HepG2 (cell line): Measurements from ENCODE around the gene MGARP. TPM values are rescaled to one million over a fixed set of nuclear protein-coding genes. Genes with fewer than 3 reads are reported as not detected.

Experiments
- ATAC-seq: fragments of 200-7000 bp; cut with Tn5 transposase; 3 replicates; pipeline ENCODE4 v1.9.1; 2020; ENCODE audit warnings: mild to moderate bottlenecking, moderate library complexity
- BruUV-seq: library from RNA; stranded (reverse); fragments of 400-500 nt; replicated peaks from 2 replicates; lab custom pipeline; 2021; lab: Mats Ljungman, UMichigan
- CTCF ChIA-PET: fragments of 300-600 bp; formaldehyde crosslinking; extraction: SDS; loops from one replicate; lab custom pipeline; 2021; ENCODE audit warnings: low total read pairs, inconsistent platforms, low intra/inter-chr PET ratio; lab: Yijun Ruan, JAX
- POLR2A ChIA-PET: fragments of 350-600 bp; sonication (Branson Sonifier 250); formaldehyde crosslinking; loops from one replicate; lab custom pipeline; 2020; ENCODE audit warnings: antibody characterized with exemption, inconsistent platforms; lab: Yijun Ruan, JAX
- DNase-seq: peaks from one replicate; pipeline ENCODE4 v3.0.0-alpha.2; 2015; ENCODE audit warnings: low spot score
- FAIRE-seq: peaks from 3 replicates; lab custom pipeline; 2011; peaks lifted over from hg19 to GRCh38; lab: Jason Lieb, UNC
- H2AFZ ChIP-seq: one replicate; pipeline ENCODE4 v1.6.1; 2011; ENCODE audit warnings: low read length, inconsistent platforms
- H3K27ac ChIP-seq: fragments of 300-600 bp; 3 replicates; pipeline ENCODE4 v1.8.0; 2011; ENCODE audit warnings: mixed run types, mild to moderate bottlenecking, mixed read lengths, low read length, inconsistent platforms; ENCODE audit not compliant: insufficient read depth; ENCODE audit errors: extremely low read length
- H3K27me3 ChIP-seq, 2 experiments: fragments of 200-600 bp in 1 of 2; 2 replicates in 1 of 2; 3 replicates in 1 of 2; pipeline versions ENCODE4 v1.6.0 to v1.8.0; 2011; ENCODE audit warnings: low read length in 2 of 2, mild to moderate bottlenecking in 2 of 2, moderate library complexity in 2 of 2, inconsistent platforms in 1 of 2; ENCODE audit not compliant: insufficient read depth in 2 of 2, control insufficient read depth in 1 of 2
- H3K36me3 ChIP-seq, 2 experiments: fragments of 200-600 bp in 1 of 2; replicated peaks in 1 of 2; 2 replicates in 1 of 2; 3 replicates in 1 of 2; pipeline versions ENCODE4 v1.5.1 to v1.8.0; 2011; ENCODE audit warnings: low read length in 2 of 2, inconsistent platforms in 1 of 2; ENCODE audit not compliant: insufficient read depth in 2 of 2, control insufficient read depth in 1 of 2
- H3K4me1 ChIP-seq: 2 replicates; pipeline ENCODE4 v1.5.1; 2012; ENCODE audit warnings: low read length, inconsistent platforms; ENCODE audit not compliant: insufficient read depth
- H3K4me2 ChIP-seq: 2 replicates; pipeline ENCODE4 v1.6.0; 2011; ENCODE audit warnings: low read depth, low read length, inconsistent platforms
- H3K4me3 ChIP-seq, 3 experiments: fragments of 200-600 bp in 1 of 3; sonication (generic), shearing (Covaris generic) in 1 of 3; replicated peaks in 1 of 3; 2 replicates each; pipeline ENCODE4 v1.5.1; 2011 to 2016; ENCODE audit warnings: low read length in 3 of 3, inconsistent platforms in 2 of 3, low read depth in 2 of 3, mild to moderate bottlenecking in 2 of 3, control low read depth in 1 of 3, mixed read lengths in 1 of 3; ENCODE audit not compliant: insufficient read depth in 1 of 3
- H3K79me2 ChIP-seq: one replicate; pipeline ENCODE4 v1.6.1; 2011; ENCODE audit warnings: low read length, inconsistent platforms; ENCODE audit not compliant: insufficient read depth
- H3K9ac ChIP-seq: 2 replicates; pipeline ENCODE4 v1.6.0; 2011; ENCODE audit warnings: mild to moderate bottlenecking, low read depth, low read length, inconsistent platforms; ENCODE audit not compliant: insufficient read depth
- H3K9me3 ChIP-seq: 2 replicates; pipeline ENCODE4 v1.5.1; 2012; ENCODE audit warnings: mild to moderate bottlenecking, low read length
- H4K20me1 ChIP-seq: 2 replicates; pipeline ENCODE4 v1.6.0; 2011; ENCODE audit warnings: inconsistent platforms, mild to moderate bottlenecking, low read length, moderate library complexity; ENCODE audit not compliant: insufficient read depth
- AFF4 ChIP-seq: sonication (generic); formaldehyde crosslinking; IDR thresholded peaks from 2 replicates; pipeline ENCODE4 v1.4.0; 2020; ENCODE audit warnings: missing genetic modification reagents
- ARID4A ChIP-seq: sonication (generic); formaldehyde crosslinking; IDR thresholded peaks from 2 replicates; pipeline ENCODE4 v1.5.0; 2020; ENCODE audit warnings: mild to moderate bottlenecking, missing genetic modification reagents, borderline replicate concordance
- EZH2 ChIP-seq: conservative IDR thresholded peaks from 2 replicates; pipeline ENCODE4 v1.6.1; 2012; ENCODE audit warnings: mild to moderate bottlenecking, low read depth, low read length, moderate library complexity
- KDM1A ChIP-seq: IDR thresholded peaks from 2 replicates; pipeline ENCODE4 v1.6.1; 2016; ENCODE audit warnings: missing compliant biosample characterization
- KDM6A ChIP-seq: IDR thresholded peaks from 2 replicates; pipeline ENCODE4 v1.6.1; 2016; ENCODE audit warnings: low read depth
- POGZ ChIP-seq: sonication (generic); formaldehyde crosslinking; IDR thresholded peaks from 2 replicates; pipeline ENCODE4 v1.4.0; 2020; ENCODE audit warnings: mild to moderate bottlenecking, missing genetic modification reagents
- RFX1 ChIP-seq: fragments of 450-650 bp; IDR thresholded peaks from 2 replicates; pipeline ENCODE4 v1.6.1; 2017
- SNAI1 ChIP-seq: sonication (generic); formaldehyde crosslinking; IDR thresholded peaks from 2 replicates; pipeline ENCODE4 v1.5.0; 2020; ENCODE audit warnings: mild to moderate bottlenecking, missing genetic modification reagents, borderline replicate concordance
- XBP1 ChIP-seq: sonication (generic); formaldehyde crosslinking; IDR thresholded peaks from 2 replicates; pipeline ENCODE4 v1.5.0; 2020; ENCODE audit warnings: missing genetic modification reagents
- ZBTB3 ChIP-seq: sonication (generic); formaldehyde crosslinking; IDR thresholded peaks from 2 replicates; pipeline ENCODE4 v1.4.0; 2020; ENCODE audit warnings: low read depth, mild to moderate bottlenecking, moderate library complexity, missing genetic modification reagents, borderline replicate concordance
- ZEB1 ChIP-seq: IDR thresholded peaks from 2 replicates; pipeline ENCODE4 v1.6.1; 2012; ENCODE audit warnings: mild to moderate bottlenecking, low read depth, inconsistent platforms; ENCODE audit not compliant: insufficient replicate concordance
- ZNF138 ChIP-seq: sonication (generic); formaldehyde crosslinking; IDR thresholded peaks from 2 replicates; pipeline ENCODE4 v1.5.0; 2020; ENCODE audit warnings: mild to moderate bottlenecking, low read depth, missing genetic modification reagents
- WGBS: methylation state at CpG from one replicate; pipeline ENCODE4 v1.1.6; 2017; ENCODE audit warnings: low lambda C conversion rate; 5-methylcytosine and 5-hydroxymethylcytosine counted together
- in situ Hi-C: cut with HindIII; loops from 2 replicates; pipeline ENCODE4 v1.10.0; 2017; ENCODE audit warnings: low pct_unique_long_range_greater_than_20kb; ENCODE audit not compliant: extremely low pct_ligation_motif_present
- intact Hi-C: fragments of 100-400 bp; cut with micrococcal nuclease; formaldehyde crosslinking; loops from one replicate; pipeline ENCODE4 v1.10.0; 2022; ENCODE audit not compliant: unreplicated experiment
- polyA plus RNA-seq, 8 experiments: library from polyadenylated mRNA; depleted of rRNA in 3 of 8; stranded (reverse) in 7 of 8; unstranded in 1 of 8; fragments of >200 nt; fragmentation: Illumina TruSeq in 4 of 8; extraction: Trizol in 4 of 8; gene quantifications; 2 replicates each; pipeline versions ENCODE4 v1.2.1 to v1.2.3, GENCODE V29; 2011 to 2016; ENCODE audit warnings: low read depth in 4 of 8, missing spikeins in 1 of 8, mixed read lengths in 1 of 8; ENCODE audit not compliant: insufficient read depth in 1 of 8
- total RNA-seq, 5 experiments: library from RNA; depleted of rRNA; stranded (reverse); fragments of >200 nt; fragmentation: Illumina TruSeq; extraction: Trizol; gene quantifications; 2 replicates each; pipeline ENCODE4 v1.2.3, GENCODE V29; 2016; ENCODE audit warnings: low read depth in 1 of 5

MGARP gene
- total and polyA plus RNA-seq, 2 of the 13 experiments (the other 11 are each of a cell fraction or from before 2014, with no cell fraction given), result 0.11 to 0.13 TPM

- no peak for TF ChIP-seq ARID4A (CRISPR knock-in tag)
- TF ChIP-seq XBP1 (CRISPR knock-in tag), result no peak
- TF ChIP-seq ZNF138, result no peak
- no peak for TF ChIP-seq POGZ (CRISPR knock-in tag)
- TF ChIP-seq ZEB1, result no peak
- TF ChIP-seq KDM1A (CRISPR knock-in tag), result no peak
- TF ChIP-seq EZH2, result no peak
- TF ChIP-seq, all 625 proteins: peak for 0
Measured at GRCh38 chr4:139282065-139282720, 2.2 kb upstream of the MGARP start (continued).

- H3K27me3 ChIP-seq, result no peaks in the 10 kb centered on the region
- intact Hi-C loops (no loop called here), in situ Hi-C loops (no loop called here)
- no peaks in the 10 kb centered on the region for H3K4me1 ChIP-seq
- no peak overlapping the region for H3K4me2 ChIP-seq
- CTCF ChIA-PET, result no interaction called here
- no peak overlapping the region for H3K27ac ChIP-seq
- H2AFZ ChIP-seq, result no peak overlapping the region
- no peaks in the 10 kb centered on the region for H3K36me3 ChIP-seq
- no peaks in the 10 kb centered on the region for H4K20me1 ChIP-seq
- no peaks in the 10 kb centered on the region for H3K9me3 ChIP-seq
- H3K79me2 ChIP-seq, result no peaks in the 10 kb centered on the region
- no TSS peak for BruUV-seq
- DNase-seq (no peak), ATAC-seq (no peak), FAIRE-seq (no peak)
- no peak overlapping the region for H3K4me3 ChIP-seq
- no peak overlapping the region for H3K9ac ChIP-seq
- POLR2A ChIA-PET, result no interaction called here
- 86% methylated on average over 32 of the region's 40 CpGs for WGBS
- TF ChIP-seq KDM6A (CRISPR knock-in tag) (no peak), SNAI1 (CRISPR knock-in tag) (no peak), ZBTB3 (CRISPR knock-in tag) (no peak), AFF4 (CRISPR knock-in tag) (no peak), RFX1 (no peak)
Measured at GRCh38 chr4:139278912-139279759, 889 bp downstream of the MGARP start.
